HL-60/S4 treated with retinoic acid at 250 ng/mL for 4 days and 3 days (cell line): ENCODE results near the gene UBE2V1.

Experiments
- in situ Hi-C: fragments of 300-500 bp; cut with MboI; formaldehyde crosslinking; loops from 2 replicates; pipeline ENCODE4 v1.7.0; 2022; ENCODE audit warnings: low sequenced_read_pairs

UBE2V1 gene

DNA sequence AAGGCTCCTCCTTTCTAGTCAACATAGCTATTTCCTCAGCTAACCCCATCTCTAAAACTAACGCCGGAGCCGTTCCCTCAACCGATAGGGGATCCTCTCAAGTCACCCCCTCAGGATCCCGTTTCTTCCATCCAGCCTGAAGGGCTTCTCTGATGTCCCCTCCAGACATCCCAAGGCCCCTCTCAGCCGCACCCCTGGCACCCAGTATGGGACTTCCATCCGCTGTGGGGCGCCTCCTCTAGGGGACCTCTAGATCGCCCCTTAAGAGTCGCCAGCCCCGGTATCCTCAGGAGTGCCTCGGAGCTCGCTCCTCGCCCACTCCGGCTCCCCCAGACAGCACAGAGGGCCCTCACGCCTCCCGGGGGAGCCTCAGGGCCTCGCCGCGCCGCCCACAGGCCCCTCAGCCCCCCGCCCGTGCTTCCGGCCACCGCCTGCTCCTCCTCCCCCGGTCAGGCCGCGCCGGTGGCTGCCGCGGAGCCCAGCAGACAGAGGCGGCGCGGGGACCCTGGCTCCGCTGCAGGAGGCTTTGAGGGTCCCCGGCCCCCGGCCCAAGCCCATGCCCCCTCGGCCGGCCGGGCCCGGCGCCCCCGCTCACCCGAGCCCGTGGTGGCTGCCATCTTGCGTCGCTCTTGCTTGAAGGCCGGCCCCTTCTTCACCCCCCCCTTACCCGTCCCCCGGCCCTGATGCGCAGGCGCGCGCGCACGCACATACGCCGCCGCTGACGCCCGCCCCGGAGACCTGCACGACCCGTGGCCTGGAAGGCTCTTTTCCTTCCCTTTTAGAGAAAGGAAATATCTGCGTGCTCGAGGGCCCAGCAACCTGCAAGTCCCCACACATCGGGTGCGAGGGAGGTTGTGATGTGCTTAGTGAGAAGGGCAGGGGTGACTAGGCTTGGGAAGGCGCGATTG lies at the start of gene UBE2V1:
Gene UBE2V1, minus strand, starts transcription at position 639 of the 908 bp plus-strand sequence. Its CDS starts 22 bp downstream, at position 617.
- in situ Hi-C loops = no loop called here

DNA sequence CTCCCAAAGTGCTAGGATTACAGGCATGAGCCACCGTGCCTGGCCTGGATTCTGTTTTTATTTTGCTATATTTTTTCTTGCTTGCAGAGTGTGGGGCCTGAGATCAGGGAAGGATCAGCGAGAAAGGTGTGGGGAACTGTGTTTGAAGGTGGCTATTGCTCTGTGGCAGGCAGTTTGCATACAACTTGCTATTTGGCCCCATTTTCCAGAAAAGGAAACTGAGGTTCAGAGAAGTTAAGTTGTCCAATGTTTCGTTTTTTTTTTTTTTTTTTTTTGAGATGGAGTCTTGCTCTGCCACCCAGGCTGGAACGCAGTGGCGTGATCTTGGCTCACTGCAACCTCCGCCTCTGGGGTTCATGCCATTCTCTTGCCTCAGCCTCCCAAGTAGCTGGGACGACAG lies 48.5 kb upstream of the UBE2V1 start:
- in situ Hi-C loops = loop anchor here (10.0 kb wide), 1 partner anchor 187 kb away; no protein-coding TSS in a partner anchor

DNA sequence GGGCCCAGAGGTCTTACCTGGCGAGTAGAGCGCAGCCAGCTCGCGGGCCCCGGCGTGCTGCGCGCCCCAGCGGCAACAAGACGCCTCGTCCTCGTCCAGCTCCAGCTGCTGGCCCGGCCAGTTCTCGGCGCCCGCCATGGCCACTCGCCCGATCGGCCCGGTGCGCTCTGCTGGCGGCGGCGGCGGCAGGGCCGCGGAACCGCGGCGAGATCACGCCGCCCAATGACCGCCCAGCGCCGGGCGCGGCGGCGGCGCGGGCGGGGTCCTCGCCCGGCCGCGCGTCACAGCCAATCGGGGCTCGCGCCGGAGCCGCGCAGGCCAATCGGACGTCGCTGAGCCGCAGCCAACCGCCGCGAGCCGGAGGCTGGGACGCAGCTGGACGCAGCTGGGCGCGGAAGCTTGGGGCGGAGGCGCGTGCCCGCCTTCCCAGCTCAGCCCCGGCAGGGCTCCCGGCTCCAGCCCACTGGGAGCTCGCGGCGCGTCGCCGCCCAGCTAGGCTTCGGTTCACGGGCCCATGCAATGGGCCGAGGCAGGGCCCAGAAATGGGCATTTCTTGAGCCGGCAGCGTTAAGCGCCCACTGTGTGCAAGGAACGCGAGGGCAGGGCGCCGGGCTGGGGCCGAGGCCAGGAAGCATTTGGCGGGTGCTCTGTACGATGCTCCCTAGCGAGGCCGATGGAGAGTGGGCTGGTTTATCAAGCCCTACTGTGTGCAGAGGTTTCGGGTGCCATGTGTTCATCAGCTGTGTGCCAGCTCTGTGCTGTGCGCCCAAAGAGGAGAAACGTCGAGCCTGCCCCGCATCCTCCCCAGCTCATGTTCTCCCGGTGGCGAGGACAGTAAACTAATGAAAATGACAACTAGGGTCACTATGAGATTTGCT lies 40.8 kb upstream of the UBE2V1 start, which contains the start of gene PEDS1:
Gene PEDS1, minus strand, starts transcription at position 224 of the 878 bp plus-strand sequence. Its CDS starts 86 bp downstream, at position 138.
- in situ Hi-C loops = no loop called here

DNA sequence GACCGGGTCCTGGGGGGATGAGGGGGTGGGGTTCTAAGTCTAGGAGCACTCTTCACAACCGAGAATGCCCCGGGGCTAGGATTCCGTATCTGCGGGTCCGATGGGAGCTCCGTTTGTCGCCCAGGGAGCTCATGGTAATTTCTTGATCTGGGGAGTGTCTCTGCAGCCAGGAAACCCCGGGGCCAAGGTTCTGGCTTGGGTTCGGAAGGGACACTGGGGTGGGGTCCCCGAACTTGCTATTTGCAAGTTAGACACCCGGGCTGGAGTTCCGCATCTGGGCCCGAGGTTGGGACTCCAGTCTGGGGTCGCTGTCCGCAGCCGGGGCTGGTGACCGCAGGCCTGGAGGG lies 40.2 kb upstream of the UBE2V1 start:
- in situ Hi-C loops = no loop called here

DNA sequence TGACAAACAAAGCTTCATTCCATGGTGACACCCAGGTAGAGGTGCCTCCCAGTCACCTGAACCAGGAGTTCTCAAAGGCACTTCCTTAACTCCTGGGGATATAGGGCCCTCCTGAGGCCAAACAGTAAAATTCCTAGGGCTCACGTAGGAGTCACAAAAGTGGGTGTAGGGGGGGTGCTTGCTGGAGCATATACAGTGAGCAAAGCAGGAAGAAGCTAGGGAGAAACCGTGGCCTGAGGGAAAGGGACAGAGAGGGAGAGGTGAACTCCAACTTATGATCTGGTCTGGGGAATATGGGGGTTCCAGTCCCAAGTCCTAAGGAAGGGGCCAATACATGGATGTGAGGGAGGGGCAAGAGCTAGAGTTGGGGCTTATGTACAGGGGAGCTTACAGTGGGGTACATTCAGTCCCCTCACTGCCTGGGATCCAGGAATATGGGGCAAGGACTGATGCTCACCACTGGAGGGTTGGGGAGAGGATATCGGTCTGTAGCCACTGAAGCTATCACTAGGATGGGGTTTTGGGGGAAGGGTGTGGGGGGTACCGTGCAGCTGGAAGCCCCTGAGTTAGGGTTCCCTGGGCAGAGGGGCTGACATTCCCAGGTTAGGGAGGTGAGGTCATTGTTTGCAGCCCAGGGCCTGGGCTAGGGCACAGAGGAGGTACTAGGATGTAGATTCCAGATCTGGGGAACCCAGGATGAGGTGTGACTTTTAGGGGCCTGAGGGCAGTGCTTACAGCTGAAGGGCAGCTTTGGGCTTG lies 39.6 kb upstream of the UBE2V1 start:
- in situ Hi-C loops = no loop called here

DNA sequence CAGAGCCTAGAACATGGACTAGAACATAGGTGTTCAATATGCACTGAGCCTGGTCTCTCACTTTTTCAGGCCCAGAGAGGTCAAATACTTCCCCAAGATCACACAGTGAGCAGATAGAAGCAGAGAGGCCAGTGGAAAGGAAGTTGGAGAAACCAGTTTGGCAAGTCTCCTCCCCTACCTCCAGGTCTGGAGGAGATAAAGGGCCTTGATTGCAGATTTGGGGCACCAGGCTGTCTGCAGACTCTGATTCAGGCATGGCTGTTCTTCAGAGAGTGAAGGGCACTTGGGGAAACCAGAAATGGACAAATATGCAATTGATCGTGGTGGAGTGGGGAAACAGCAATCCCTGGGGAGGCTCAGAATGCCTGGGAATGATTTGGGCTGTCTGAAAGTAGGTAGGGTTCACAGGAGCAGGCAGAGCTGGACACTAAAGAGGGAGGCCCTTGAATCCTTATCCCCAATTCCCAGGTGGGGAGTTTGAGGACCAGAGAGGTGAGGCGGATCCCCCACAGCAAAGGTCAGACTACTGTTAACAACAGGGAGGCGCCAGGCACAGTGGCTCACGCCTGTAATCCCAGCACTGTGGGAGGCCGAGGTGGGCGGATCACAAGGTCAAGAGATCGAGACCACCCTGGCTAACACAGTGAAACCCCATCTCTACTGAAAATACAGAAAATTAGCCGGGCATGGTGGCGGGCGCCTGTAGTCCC lies 38.2 kb upstream of the UBE2V1 start:
- in situ Hi-C loops = no loop called here

DNA sequence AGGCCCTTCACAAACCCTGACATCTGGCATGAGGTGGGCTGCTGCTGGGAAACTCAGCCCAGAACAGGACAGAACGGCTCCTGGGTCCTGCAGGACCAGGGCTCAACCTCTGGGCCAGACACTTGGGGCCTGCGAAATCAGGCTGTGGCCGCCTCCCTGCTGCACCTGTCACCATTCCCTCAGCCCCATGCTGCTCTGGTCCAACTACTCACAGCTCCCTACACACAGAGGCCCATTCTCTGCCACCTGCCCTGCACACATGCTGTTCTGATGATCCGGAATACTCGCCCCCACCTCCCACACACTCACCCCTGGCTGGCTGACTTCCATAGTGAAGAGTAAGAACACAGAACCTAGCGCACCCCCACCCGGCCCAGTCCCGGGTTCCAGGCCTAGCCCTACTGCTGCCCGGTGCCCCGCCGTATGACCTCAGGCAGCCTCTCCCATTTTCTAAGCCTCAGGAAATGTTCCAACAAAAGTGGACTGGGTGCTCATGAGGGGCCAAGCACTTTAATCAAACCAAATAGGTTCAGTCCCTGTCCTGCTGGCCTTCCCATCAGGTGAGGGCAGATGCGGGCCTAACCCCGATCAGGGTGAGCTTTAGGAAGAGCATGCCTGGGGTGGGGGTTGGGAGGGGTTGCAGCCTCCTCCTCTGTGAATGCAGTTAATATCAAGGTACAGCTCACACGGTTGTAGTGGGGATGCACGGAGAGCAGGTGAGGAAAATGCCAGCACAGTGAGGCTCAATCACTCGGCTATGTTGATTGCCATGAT lies 36.7 kb upstream of the UBE2V1 start:
- in situ Hi-C loops = no loop called here

DNA sequence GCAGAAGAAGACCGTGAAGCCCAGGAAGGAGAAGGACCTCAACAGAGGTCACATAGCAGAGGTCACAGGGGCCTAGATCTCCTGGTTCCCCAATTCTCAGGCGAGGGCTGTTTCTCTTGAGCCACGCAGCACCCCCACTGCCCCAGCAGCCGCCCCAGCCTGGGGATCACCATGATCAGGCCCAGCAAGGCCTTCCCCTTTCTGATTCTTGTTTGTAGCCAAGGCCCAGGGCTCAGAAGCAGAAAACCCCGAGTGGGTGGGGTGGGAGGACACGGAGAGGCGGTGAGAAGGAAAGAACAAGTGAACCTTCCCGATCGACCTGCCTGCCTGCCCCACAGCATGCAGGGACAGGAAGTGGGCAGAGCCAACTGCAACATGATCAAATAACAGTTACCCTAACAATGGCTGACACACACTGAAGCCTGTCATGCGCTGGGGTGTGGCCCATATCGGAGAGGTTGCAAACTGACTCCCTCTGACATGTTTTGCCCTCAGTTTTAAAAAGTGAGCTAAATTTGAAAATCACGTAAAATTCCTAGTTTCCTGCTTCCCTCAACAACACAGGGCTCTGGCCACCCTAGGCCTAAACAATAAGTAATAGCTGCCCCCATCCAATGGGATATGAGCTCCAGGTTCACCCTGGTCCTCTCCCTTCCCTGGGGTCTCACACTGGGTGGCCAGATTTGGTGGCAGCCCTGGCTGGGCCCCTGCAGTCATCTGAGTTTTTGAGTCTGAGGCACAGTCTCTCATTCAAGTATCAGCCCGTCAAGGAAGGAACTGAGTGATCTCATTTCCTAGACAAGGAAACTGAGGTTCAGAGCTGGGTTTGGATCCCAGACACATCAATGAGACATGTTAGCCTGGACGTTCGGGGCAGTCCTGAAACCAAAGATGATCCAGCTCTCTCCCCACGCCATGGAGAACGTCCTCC lies 34.0 kb upstream of the UBE2V1 start:
- in situ Hi-C loops = no loop called here

DNA sequence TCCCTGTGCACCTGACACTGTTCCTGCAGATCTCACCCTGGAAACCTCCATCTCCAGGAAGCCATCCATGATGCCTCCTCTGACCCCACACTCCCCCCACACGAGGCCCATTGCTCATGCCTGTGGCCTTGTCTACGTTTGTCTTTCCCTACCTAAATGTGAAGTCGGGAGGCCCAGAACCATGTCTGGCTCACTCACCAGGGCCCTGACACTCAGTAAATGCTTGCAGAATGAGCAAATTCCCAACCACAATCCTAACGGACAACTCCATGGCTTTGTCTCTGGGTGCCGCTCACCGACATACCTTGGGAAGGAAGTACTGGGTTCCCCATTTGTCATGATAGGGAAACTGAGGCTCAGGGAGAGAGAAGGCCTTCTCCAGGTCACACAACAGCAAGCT lies 33.3 kb upstream of the UBE2V1 start:
- in situ Hi-C loops = no loop called here

DNA sequence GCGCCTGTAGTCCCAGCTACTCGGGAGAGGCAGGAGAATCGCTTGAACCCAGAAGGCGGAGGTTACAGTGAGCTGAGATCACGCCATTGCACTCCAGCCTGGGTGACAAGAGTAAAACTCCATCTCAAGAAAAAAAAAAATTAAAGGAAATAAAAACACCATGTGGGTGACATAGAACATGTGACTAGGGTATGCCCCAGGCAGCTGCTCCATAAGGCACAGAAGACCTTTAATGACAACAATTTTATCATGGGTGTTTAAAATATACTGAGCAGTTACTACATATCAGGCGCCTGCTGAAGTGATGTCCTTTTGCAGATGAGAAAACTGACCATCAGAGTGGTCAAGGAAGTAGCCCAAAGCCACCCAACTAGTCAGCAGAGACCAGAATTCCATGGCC lies 32.6 kb upstream of the UBE2V1 start:
- in situ Hi-C loops = no loop called here

DNA sequence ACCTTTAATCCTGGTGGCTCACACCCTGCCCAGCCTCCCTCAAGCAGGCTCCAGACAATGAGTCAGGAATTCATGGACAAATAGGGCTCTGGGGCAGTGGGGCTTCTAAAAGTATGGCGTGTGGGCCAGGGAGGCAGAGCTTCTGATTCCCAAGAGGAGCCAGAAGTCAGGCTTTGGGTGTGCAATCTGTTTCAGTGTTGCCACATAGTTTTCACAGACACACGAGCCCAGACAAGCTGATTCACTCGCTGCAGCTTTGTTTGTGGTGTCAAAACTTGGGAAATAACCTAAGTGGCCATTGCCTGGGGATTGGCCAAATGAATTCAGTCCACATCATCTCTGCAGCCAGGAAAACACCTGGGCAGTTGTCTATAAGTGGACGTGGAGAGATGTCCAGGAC lies 31.4 kb upstream of the UBE2V1 start:
- in situ Hi-C loops = no loop called here

DNA sequence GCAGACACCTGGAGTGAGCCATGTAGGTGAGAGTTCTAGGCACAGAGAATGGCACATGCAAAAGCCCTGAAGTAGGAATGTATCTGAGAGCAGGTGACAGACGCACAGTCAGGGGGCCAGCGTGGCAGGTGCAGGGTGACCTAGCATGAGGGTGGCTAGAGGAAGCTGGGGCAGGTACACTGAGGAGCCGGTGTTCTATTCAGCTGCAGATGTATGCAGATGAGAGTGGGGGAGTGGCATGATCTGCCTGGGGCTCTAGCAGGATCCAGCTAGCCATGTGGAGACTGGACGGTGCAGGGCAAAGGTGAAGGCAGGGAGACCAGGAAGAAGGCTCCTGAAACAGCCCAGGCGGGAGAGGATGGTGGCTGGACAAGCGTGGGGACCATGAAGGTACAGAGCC lies 29.9 kb upstream of the UBE2V1 start:
- in situ Hi-C loops = no loop called here

DNA sequence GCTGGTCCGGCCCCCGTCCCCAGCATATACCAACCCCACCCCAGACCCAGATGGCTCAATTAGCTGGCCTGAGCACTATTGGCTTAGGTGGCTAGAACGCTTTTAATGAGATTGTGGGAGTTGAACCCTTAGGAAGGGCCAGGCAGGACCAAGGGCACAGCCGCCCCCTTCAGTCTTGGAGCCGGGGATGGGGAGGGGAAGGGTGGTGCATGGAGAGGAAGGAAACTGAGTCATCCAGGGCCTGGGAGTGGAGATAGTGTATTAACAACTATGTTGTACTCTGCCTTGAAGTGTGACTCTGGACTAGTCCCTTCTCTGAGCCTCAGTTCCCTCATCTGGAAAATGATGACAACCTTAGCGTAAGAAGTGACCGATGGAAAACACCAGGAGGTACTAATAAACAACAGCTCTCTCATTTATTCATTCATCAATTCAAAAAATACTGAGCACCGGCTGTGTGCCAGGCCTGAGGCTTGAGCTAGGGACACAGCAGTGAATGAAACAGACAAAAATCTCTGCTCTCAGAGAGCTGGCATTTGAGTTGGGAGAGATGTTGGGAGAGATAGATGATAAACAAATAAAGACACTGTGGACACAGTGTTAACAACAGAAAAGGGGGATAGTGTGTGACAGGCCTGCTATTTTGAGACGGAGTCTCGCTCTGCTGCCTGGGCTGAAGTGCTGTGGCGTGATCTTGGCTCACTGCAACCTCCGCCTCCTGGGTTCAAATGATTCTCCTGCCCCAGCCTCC lies 29.0 kb upstream of the UBE2V1 start:
- in situ Hi-C loops = no loop called here

DNA sequence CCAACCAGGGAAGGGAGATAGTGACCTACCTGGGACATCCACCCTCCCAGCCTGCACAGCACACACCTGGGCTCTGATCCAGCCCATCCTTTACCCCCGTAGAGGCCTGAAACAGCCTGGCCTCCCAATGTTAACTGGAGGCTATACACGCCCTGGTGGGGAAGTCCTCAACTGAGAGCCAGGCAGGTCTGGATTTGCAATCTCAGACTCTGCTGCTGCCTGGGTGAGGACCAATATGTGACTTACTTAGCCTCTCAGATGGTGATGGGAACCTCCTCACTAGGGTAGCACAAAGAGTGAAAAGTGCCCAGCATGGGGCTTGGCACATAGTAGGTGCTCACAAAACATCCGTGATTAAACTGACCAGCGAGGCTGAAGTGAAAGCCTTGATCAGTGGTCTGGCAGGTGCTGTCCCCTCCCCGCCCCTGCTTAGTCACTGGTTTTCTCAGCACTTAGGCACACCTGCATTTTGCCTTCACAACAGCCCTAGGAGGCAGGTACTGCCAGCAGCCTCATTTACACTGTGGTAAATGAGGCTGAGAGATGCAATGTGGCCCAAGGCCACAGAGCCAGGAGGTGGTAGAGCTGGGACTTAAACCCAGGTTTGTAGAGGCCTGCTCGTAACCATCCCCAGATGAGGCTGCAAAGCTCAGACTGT lies 28.2 kb upstream of the UBE2V1 start:
- in situ Hi-C loops = no loop called here

DNA sequence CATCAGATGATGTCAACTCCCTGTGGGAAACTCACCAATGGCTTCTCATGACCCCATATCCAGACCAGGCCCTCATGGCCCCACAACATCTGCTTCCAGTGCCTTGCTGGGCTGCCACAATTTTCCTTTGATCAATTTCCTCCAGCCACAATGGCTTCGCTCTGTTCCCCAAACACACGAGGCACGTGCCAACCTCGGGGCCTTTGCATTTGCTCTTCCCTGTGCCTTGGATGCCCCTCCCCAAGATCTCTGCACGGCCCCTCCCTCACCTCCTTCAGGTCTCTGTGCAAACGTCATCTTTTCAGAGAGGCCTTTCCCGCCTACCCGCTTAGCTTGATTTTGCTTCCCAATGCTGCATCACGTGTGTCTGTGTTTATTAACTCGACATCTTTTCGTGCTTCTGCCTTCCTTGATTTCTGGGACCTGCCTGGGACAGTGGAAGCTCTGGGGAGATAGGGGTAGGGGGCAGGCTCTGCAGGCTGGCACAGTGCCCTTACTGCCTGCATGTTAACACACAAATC lies 27.4 kb upstream of the UBE2V1 start:
- in situ Hi-C loops = no loop called here

DNA sequence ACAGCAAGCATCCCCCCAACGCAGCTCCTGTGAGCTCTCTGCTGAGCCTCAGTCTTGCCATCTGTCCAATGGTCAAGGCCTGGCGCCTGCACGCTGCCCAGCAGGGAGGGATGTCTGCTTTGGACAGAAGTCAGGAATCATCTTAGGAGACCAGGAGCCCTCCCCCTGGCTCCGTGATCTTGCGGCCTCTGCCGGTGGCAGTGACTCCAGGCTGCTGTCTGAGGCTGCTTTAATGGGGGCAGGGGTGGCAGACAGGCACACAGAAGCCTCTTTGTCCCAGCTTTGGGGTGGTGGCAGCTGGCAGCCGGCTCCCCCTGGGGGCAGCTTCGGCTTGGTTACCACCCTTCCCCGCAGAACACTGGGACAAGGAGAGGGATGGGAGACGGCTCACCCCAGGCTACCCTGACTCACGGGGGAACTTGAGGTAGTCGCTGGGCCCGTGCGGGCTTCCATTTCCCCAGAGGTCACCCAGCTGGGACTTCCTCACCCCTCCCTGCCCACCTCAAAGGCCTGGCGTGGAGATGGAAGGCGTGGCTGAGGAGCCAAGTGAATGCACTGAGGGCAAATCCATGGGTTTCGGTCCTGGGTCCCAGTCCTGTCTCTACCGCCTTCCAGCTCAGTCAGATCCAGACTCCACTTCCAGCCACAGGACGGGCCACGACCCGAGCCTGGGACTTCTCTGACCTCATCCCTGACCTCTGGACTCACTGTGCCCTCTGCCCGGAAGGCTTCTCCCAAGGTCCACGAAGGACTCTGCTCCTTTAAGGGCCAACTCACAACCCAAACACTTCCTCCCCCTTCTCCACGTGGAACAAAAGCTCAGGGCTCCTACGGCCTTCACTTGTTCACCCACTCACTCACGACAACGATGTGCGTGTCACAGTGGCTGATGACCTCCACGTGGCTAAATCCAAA lies 25.8 kb upstream of the UBE2V1 start:
- in situ Hi-C loops = no loop called here
